ENCODE measurements around the gene ABCA7.

Gene ABCA7

GRCh38 chr19:1086613-1087012, 46.7 kb downstream of the ABCA7 start:
- DNase-seq (ENCODE audit: low spot score), result no peak

- DNase-seq (ENCODE audit: low spot score), result no peak
These were observed 48.0 kb downstream of the ABCA7 start for GRCh38 chr19:1087813-1088415.

- DNase-seq (ENCODE audit: low spot score), result no peak
These were observed 48.6 kb downstream of the ABCA7 start for GRCh38 chr19:1088416-1089010.

GRCh38 chr19:1089126-1089771, 49.3 kb downstream of the ABCA7 start:
- DNase-seq (ENCODE audit: low spot score), result no peak

- DNase-seq (ENCODE audit: low spot score), result no peak
These were observed 50.0 kb downstream of the ABCA7 start for GRCh38 chr19:1089891-1090290.

- DNase-seq (ENCODE audit: low spot score), result no peak
These were observed 51.0 kb downstream of the ABCA7 start for GRCh38 chr19:1090731-1091543.

- DNase-seq (ENCODE audit: low spot score), result no peak
These were observed 51.8 kb downstream of the ABCA7 start for GRCh38 chr19:1091544-1092175.

- no peak for DNase-seq (ENCODE audit: low spot score)
These were observed 53.4 kb downstream of the ABCA7 start for GRCh38 chr19:1093330-1093729.

GRCh38 chr19:1093811-1094553, 54.1 kb downstream of the ABCA7 start:
- DNase-seq (ENCODE audit: low spot score), result no peak

GRCh38 chr19:1094655-1094977, 54.7 kb downstream of the ABCA7 start:
- no peak for DNase-seq (ENCODE audit: low spot score)

- DNase-seq (ENCODE audit: low spot score), result peak; percentile 99
These were observed 55.2 kb downstream of the ABCA7 start, which contains the start of gene POLR2E for GRCh38 chr19:1094978-1095701. TSS of gene POLR2E (minus strand) at chr19:1095375. CDS start at chr19:1095315, 60 bp downstream.

GRCh38 chr19:1097810-1098176, 57.9 kb downstream of the ABCA7 start:
- DNase-seq (ENCODE audit: low spot score), result no peak

GRCh38 chr19:1098177-1099051, 58.5 kb downstream of the ABCA7 start:
- DNase-seq (ENCODE audit: low spot score), result no peak

GRCh38 chr19:1101337-1101698, 61.4 kb downstream of the ABCA7 start:
- no peak for DNase-seq (ENCODE audit: low spot score)

- no peak for DNase-seq (ENCODE audit: low spot score)
These were observed 62.7 kb downstream of the ABCA7 start for GRCh38 chr19:1102407-1103131.

GRCh38 chr19:1103132-1103707, 63.3 kb downstream of the ABCA7 start:
- no peak for DNase-seq (ENCODE audit: low spot score)

GRCh38 chr19:1103708-1104310, 63.9 kb downstream of the ABCA7 start, which contains the start of gene GPX4:
TSS of gene GPX4 (plus strand) at chr19:1103994. CDS start at chr19:1104044, 50 bp downstream.
- peak; percentile 100 for DNase-seq (ENCODE audit: low spot score)

GRCh38 chr19:1104311-1105007, 64.6 kb downstream of the ABCA7 start:
- peak; percentile 86 for DNase-seq (ENCODE audit: low spot score)
